ENCODE measurements around the gene LRP1B.

Gene LRP1B

GRCh38 chr2:140643761-140644187 lies 1487.0 kb downstream of the LRP1B start:
- DNase-seq, result no peak

GRCh38 chr2:140641163-140641562 lies 1489.7 kb downstream of the LRP1B start:
- DNase-seq, result no peak

- no peak for DNase-seq
These were observed 1491.2 kb downstream of the LRP1B start for GRCh38 chr2:140639628-140640027.

GRCh38 chr2:140630557-140630956 lies 1500.3 kb downstream of the LRP1B start:
- no peak for DNase-seq

- DNase-seq, result no peak
These were observed 1502.9 kb downstream of the LRP1B start for GRCh38 chr2:140627885-140628284.

- no peak for DNase-seq
These were observed 1503.7 kb downstream of the LRP1B start for GRCh38 chr2:140627136-140627535.

- no peak for DNase-seq
These were observed 1506.6 kb downstream of the LRP1B start for GRCh38 chr2:140624200-140624599.

- no peak for DNase-seq
These were observed 1509.0 kb downstream of the LRP1B start for GRCh38 chr2:140621583-140622362.

- no peak for DNase-seq
These were observed 1526.0 kb downstream of the LRP1B start for GRCh38 chr2:140604788-140605187.

- no peak for DNase-seq
These were observed 1526.7 kb downstream of the LRP1B start for GRCh38 chr2:140604096-140604495.

GRCh38 chr2:140603416-140603815 lies 1527.4 kb downstream of the LRP1B start:
- DNase-seq, result no peak

GRCh38 chr2:140601801-140602200 lies 1529.0 kb downstream of the LRP1B start:
- no peak for DNase-seq

- DNase-seq, result no peak
These were observed 1529.5 kb downstream of the LRP1B start for GRCh38 chr2:140601342-140601741.

- no peak for DNase-seq
These were observed 1530.7 kb downstream of the LRP1B start for GRCh38 chr2:140600116-140600515.

- DNase-seq, result no peak
These were observed 1533.0 kb downstream of the LRP1B start for GRCh38 chr2:140597836-140598235.

- DNase-seq, result no peak
These were observed 1533.6 kb downstream of the LRP1B start for GRCh38 chr2:140597205-140597604.

GRCh38 chr2:140596447-140596846 lies 1534.4 kb downstream of the LRP1B start:
- no peak for DNase-seq

- no peak for DNase-seq
These were observed 1535.7 kb downstream of the LRP1B start for GRCh38 chr2:140595107-140595506.

- DNase-seq, result no peak
These were observed 1537.7 kb downstream of the LRP1B start for GRCh38 chr2:140593132-140593531.

- no peak for DNase-seq
These were observed 1541.1 kb downstream of the LRP1B start for GRCh38 chr2:140589696-140590095.

GRCh38 chr2:140589273-140589672 lies 1541.5 kb downstream of the LRP1B start:
- DNase-seq, result no peak

GRCh38 chr2:140586379-140586778 lies 1544.4 kb downstream of the LRP1B start:
- DNase-seq, result no peak

GRCh38 chr2:140585016-140585415 lies 1545.8 kb downstream of the LRP1B start:
- no peak for DNase-seq

- no peak for DNase-seq
These were observed 1546.3 kb downstream of the LRP1B start for GRCh38 chr2:140584471-140584870.

- DNase-seq, result no peak
These were observed 1550.2 kb downstream of the LRP1B start for GRCh38 chr2:140580532-140581151.
